H9 (cell line): ENCODE results near the gene CRP. TPM values are rescaled to one million over a fixed set of nuclear protein-coding genes. Genes with fewer than 3 reads are reported as not detected.

ENCODE experiments used
- DNase-seq: peaks from one replicate; pipeline ENCODE4 v3.0.0-alpha.2; 2017
- H2AFZ ChIP-seq: one replicate; pipeline ENCODE4 v1.6.1; 2013; ENCODE audit warnings: mild to moderate bottlenecking, low read length, control low read depth, moderate library complexity
- H2AK5ac ChIP-seq: 2 replicates; pipeline ENCODE4 v1.6.1; 2013; ENCODE audit warnings: low read length, control low read depth, mixed read lengths; ENCODE audit not compliant: insufficient read length
- H2BK120ac ChIP-seq: one replicate; pipeline ENCODE4 v1.6.1; 2013; ENCODE audit warnings: low read depth, mild to moderate bottlenecking, low read length, control low read depth, inconsistent platforms; ENCODE audit not compliant: poor library complexity, severe bottlenecking
- H2BK12ac ChIP-seq: 2 replicates; pipeline ENCODE4 v1.6.1; 2013; ENCODE audit warnings: low read length, control low read depth, mixed read lengths, low read depth; ENCODE audit not compliant: insufficient read length
- H2BK15ac ChIP-seq: 2 replicates; pipeline ENCODE4 v1.6.1; 2013; ENCODE audit warnings: low read depth, low read length, control low read depth
- H2BK20ac ChIP-seq: one replicate; pipeline ENCODE4 v1.6.1; 2013; ENCODE audit warnings: low read depth, mild to moderate bottlenecking, low read length, control low read depth, inconsistent platforms; ENCODE audit not compliant: poor library complexity, severe bottlenecking
- H2BK5ac ChIP-seq: 2 replicates; pipeline ENCODE4 v1.6.1; 2013; ENCODE audit warnings: low read length, control low read depth, mixed read lengths; ENCODE audit not compliant: insufficient read length
- H3K14ac ChIP-seq: 2 replicates; pipeline ENCODE4 v1.6.1; 2013; ENCODE audit warnings: low read length, control low read depth; ENCODE audit not compliant: insufficient read depth
- H3K18ac ChIP-seq: 2 replicates; pipeline ENCODE4 v1.6.1; 2013; ENCODE audit warnings: low read depth, mild to moderate bottlenecking, mixed read lengths, low read length, control low read depth; ENCODE audit not compliant: insufficient read length
- H3K23ac ChIP-seq: 2 replicates; pipeline ENCODE4 v1.6.1; 2013; ENCODE audit warnings: low read length, control low read depth, mixed read lengths, low read depth; ENCODE audit not compliant: insufficient read length
- H3K23me2 ChIP-seq: 2 replicates; pipeline ENCODE4 v1.6.1; 2013; ENCODE audit warnings: low read depth, mild to moderate bottlenecking, mixed read lengths, low read length, control low read depth; ENCODE audit not compliant: insufficient read length, poor library complexity, severe bottlenecking
- H3K27ac ChIP-seq: 2 replicates; pipeline ENCODE4 v1.5.1; 2013; ENCODE audit warnings: low read length, control low read depth, mixed read lengths, low read depth; ENCODE audit not compliant: insufficient read length
- H3K27me3 ChIP-seq: 2 replicates; pipeline ENCODE4 v1.6.1; 2013; ENCODE audit warnings: low read length, control low read depth, inconsistent platforms; ENCODE audit not compliant: insufficient read depth
- H3K4ac ChIP-seq: 2 replicates; pipeline ENCODE4 v1.6.1; 2013; ENCODE audit warnings: low read depth, mild to moderate bottlenecking, control low read depth, inconsistent platforms, low read length, moderate library complexity
- H3K4me1 ChIP-seq: 2 replicates; pipeline ENCODE4 v1.6.1; 2013; ENCODE audit warnings: low read length, control low read depth, inconsistent platforms; ENCODE audit not compliant: insufficient read depth
- H3K4me2 ChIP-seq: 2 replicates; pipeline ENCODE4 v1.6.1; 2013; ENCODE audit warnings: low read length, control low read depth, mixed read lengths; ENCODE audit not compliant: insufficient read length, insufficient read depth
- H3K56ac ChIP-seq: 2 replicates; pipeline ENCODE4 v1.6.1; 2013; ENCODE audit warnings: low read depth, mild to moderate bottlenecking, mixed read lengths, low read length, control low read depth; ENCODE audit not compliant: insufficient read length
- H3K79me1 ChIP-seq: 2 replicates; pipeline ENCODE4 v1.6.1; 2013; ENCODE audit warnings: low read depth, mild to moderate bottlenecking, moderate library complexity, low read length, control low read depth, inconsistent platforms; ENCODE audit not compliant: insufficient read depth, poor library complexity, severe bottlenecking
- H3K79me2 ChIP-seq: 2 replicates; pipeline ENCODE4 v1.6.1; 2013; ENCODE audit warnings: low read length, control low read depth, inconsistent platforms; ENCODE audit not compliant: insufficient read depth
- H3K9ac ChIP-seq: 2 replicates; pipeline ENCODE4 v1.6.1; 2013; ENCODE audit warnings: low read length, control low read depth, mixed read lengths; ENCODE audit not compliant: insufficient read length; ENCODE audit errors: extremely low read depth
- H3K9me3 ChIP-seq: one replicate; pipeline ENCODE4 v1.6.1; 2013; ENCODE audit warnings: low read depth, low read length, inconsistent platforms; ENCODE audit not compliant: control insufficient read depth
- H3T11ph ChIP-seq: one replicate; pipeline ENCODE4 v1.6.1; 2013; ENCODE audit warnings: mild to moderate bottlenecking, low read length, control low read depth, inconsistent platforms
- H4K20me1 ChIP-seq: one replicate; pipeline ENCODE4 v1.6.1; 2013; ENCODE audit not compliant: control insufficient read depth, insufficient read length, insufficient read depth
- H4K5ac ChIP-seq: 2 replicates; pipeline ENCODE4 v1.6.1; 2013; ENCODE audit warnings: low read depth, mild to moderate bottlenecking, mixed read lengths, low read length, control low read depth; ENCODE audit not compliant: insufficient read length
- H4K8ac ChIP-seq: replicated peaks from 2 replicates; pipeline ENCODE4 v1.6.1; 2013; ENCODE audit warnings: low read length, control low read depth, mixed read lengths, low read depth; ENCODE audit not compliant: insufficient read length
- H4K91ac ChIP-seq: 2 replicates; pipeline ENCODE4 v1.6.1; 2013; ENCODE audit warnings: low read depth, mild to moderate bottlenecking, moderate library complexity, mixed read lengths, low read length, control low read depth; ENCODE audit not compliant: insufficient read length
- H3K27ac Mint-ChIP-seq, 3 experiments: 2 replicates in 2 of 3; 3 replicates in 1 of 3; pipeline ENCODE4 v1.8.0; 2020 to 2021; ENCODE audit warnings: mixed read lengths in 3 of 3, mild to moderate bottlenecking in 1 of 3, moderate library complexity in 1 of 3
- H3K27me3 Mint-ChIP-seq: 2 replicates; pipeline ENCODE4 v1.8.0; 2021; ENCODE audit warnings: low read depth, mild to moderate bottlenecking, moderate library complexity, mixed read lengths
- H3K36me3 Mint-ChIP-seq, 3 experiments: 2 replicates in 2 of 3; 3 replicates in 1 of 3; pipeline ENCODE4 v1.8.0; 2020 to 2021; ENCODE audit warnings: low read depth in 3 of 3, mixed read lengths in 3 of 3; ENCODE audit not compliant: insufficient read depth in 1 of 3
- H3K4me1 Mint-ChIP-seq, 2 experiments: 2 replicates each; pipeline ENCODE4 v1.8.0; 2020; ENCODE audit warnings: mixed read lengths in 2 of 2
- H3K4me3 Mint-ChIP-seq, 2 experiments: 2 replicates in 1 of 2; 3 replicates in 1 of 2; pipeline ENCODE4 v1.8.0; 2020 to 2021; ENCODE audit warnings: mild to moderate bottlenecking in 2 of 2, mixed read lengths in 2 of 2, moderate library complexity in 1 of 2
- H3K9me3 Mint-ChIP-seq, 2 experiments: 2 replicates in 1 of 2; 3 replicates in 1 of 2; pipeline ENCODE4 v1.8.0; 2020; ENCODE audit warnings: mild to moderate bottlenecking in 2 of 2, mixed read lengths in 2 of 2, moderate library complexity in 1 of 2
- CTCF ChIP-seq: fragments of 200-600 bp; sonication (generic); conservative IDR thresholded peaks from 3 replicates; pipeline ENCODE4 v1.8.0; 2021; ENCODE audit warnings: antibody characterized with exemption, mild to moderate bottlenecking
- WGBS: extraction: QIAGEN DNeasy Blood & Tissue Kit; methylation state at CpG from one replicate; pipeline ENCODE4 v1.1.7; 2013; ENCODE audit warnings: missing lambda C conversion rate, low lambda C conversion rate, mixed read lengths; ENCODE audit not compliant: insufficient read length; ENCODE audit errors: extremely low coverage; 5-methylcytosine and 5-hydroxymethylcytosine counted together
- total RNA-seq: library from RNA; stranded (reverse); gene quantifications from 2 replicates; pipeline ENCODE4 v1.2.1, GENCODE V29; 2021

Gene CRP
- total RNA-seq, 1 experiment from 2014 or later, result not detected

GRCh38 chr1:159715855-159716254, 1.5 kb upstream of the CRP start:
- TF ChIP-seq CTCF, result no peak
- Histone ChIP-seq H3K27ac (no peak overlapping the region), H4K91ac (no peak overlapping the region), H3K4me2 (no peak overlapping the region), H3K4ac (no peak overlapping the region), H3K27me3 (no peaks in the 10 kb centered on the region), H3K4me1 (no peaks in the 10 kb centered on the region), H4K20me1 (no peaks in the 10 kb centered on the region), H3K14ac (no peak overlapping the region), H4K8ac (no peak overlapping the region), H2BK120ac (no peak overlapping the region), H2AK5ac (no peak overlapping the region), H2BK12ac (no peak overlapping the region), H2BK20ac (no peak overlapping the region), H2BK5ac (no peak overlapping the region), H3K9ac (no peak overlapping the region), H2BK15ac (no peak overlapping the region), H2AFZ (no peak overlapping the region), H3K79me2 (no peaks in the 10 kb centered on the region), H3K23ac (no peak overlapping the region), H3K56ac (no peak overlapping the region), H3K18ac (no peak overlapping the region), H4K5ac (no peak overlapping the region), H3T11ph (no peak overlapping the region), H3K23me2 (no peaks in the 10 kb centered on the region), H3K79me1 (no peaks in the 10 kb centered on the region), H3K9me3 (peaks cover 12% of the 10 kb centered on the region)
- H3K27me3 Mint-ChIP-seq, result no peaks in the 10 kb centered on the region; the same call in none of the 2 replicates
- peaks cover 46 to 57% of the 10 kb centered on the region in 2 experiments for H3K9me3 Mint-ChIP-seq
- DNase-seq, result no peak
- no peak overlapping the region for H3K27ac Mint-ChIP-seq
- H3K36me3 Mint-ChIP-seq, result peaks cover 7 to 33% (median 18%) of the 10 kb centered on the region in 3 experiments; a peak in 6 of 7 replicates
- H3K4me3 Mint-ChIP-seq, result no peak overlapping the region
- H3K4me1 Mint-ChIP-seq, result no peaks in the 10 kb centered on the region
- WGBS, result no CpG with 5 or more reads among the region's 1 CpG
